ENCODE data around the gene TCF7L1. TPM values are rescaled to one million over a fixed set of nuclear protein-coding genes. Genes with fewer than 3 reads are reported as not detected.
A peak's percentile ranks its signal among the peaks of the same experiment; 100 is the strongest.

TCF7L1 gene
- total RNA-seq, result 10 to 100 TPM in 1 of 4 donors, 1 to 10 TPM in 3; 2.1 to 14.0 (median 3.9) TPM

GRCh38 chr2:85132834-85133637 lies at the start of gene TCF7L1:
TCF7L1 (plus strand) TSS chr2:85133392; CDS start chr2:85133685, 293 bp downstream.
- ATAC-seq (ENCODE audit: low FRiP score), result peak; percentile 93
- peak; percentile 53 for DNase-seq (ENCODE audit: low spot score)
- peak in 2 of 3 donors; percentile 63 to 69 for TF ChIP-seq CTCF (IDR thresholded peaks at IDR 0.05)

GRCh38 chr2:85085563-85085962 lies 47.6 kb upstream of the TCF7L1 start:
- no peak for TF ChIP-seq CTCF (IDR thresholded peaks at IDR 0.05)
- no peak for ATAC-seq (ENCODE audit: low FRiP score)
- DNase-seq (ENCODE audit: low spot score), result no peak

- no peak for ATAC-seq (ENCODE audit: low FRiP score)
- TF ChIP-seq CTCF (IDR thresholded peaks at IDR 0.05), result no peak
- no peak for DNase-seq (ENCODE audit: low spot score)
These were observed 45.7 kb upstream of the TCF7L1 start for GRCh38 chr2:85087541-85087940.

- no peak for TF ChIP-seq CTCF (IDR thresholded peaks at IDR 0.05)
- ATAC-seq (ENCODE audit: low FRiP score), result no peak
- no peak for DNase-seq (ENCODE audit: low spot score)
These were observed 44.3 kb upstream of the TCF7L1 start for GRCh38 chr2:85088921-85089320.

GRCh38 chr2:85089585-85089984 lies 43.6 kb upstream of the TCF7L1 start:
- ATAC-seq (ENCODE audit: low FRiP score) (no peak), DNase-seq (ENCODE audit: low spot score) (no peak)
- no peak for TF ChIP-seq CTCF (IDR thresholded peaks at IDR 0.05)

- no peak for ATAC-seq (ENCODE audit: low FRiP score)
- DNase-seq (ENCODE audit: low spot score), result no peak
- no peak for TF ChIP-seq CTCF (IDR thresholded peaks at IDR 0.05)
These were observed 41.4 kb upstream of the TCF7L1 start for GRCh38 chr2:85091838-85092237.

GRCh38 chr2:85095094-85095493 lies 38.1 kb upstream of the TCF7L1 start:
- no peak for ATAC-seq (ENCODE audit: low FRiP score)
- TF ChIP-seq CTCF (IDR thresholded peaks at IDR 0.05), result no peak

More at GRCh38 chr2:85095094-85095493, 38.1 kb upstream of the TCF7L1 start:
- DNase-seq (ENCODE audit: low spot score), result no peak
